ENCODE measurements around the gene MGME1.
"Not testable (repeated sequence)": the region's sequence is repeated elsewhere in the genome, so short reads cannot be mapped to it uniquely, and the experiment has no call there.

MGME1 gene

GRCh38 chr20:18020931-18021330, 52.1 kb downstream of the MGME1 start:
- DNase-seq (ENCODE audit: low read depth) = no peak
- TF ChIP-seq CTCF (IDR thresholded peaks at IDR 0.05; ENCODE audit: low read depth, low read length, missing control alignments) = no peak

GRCh38 chr20:18024606-18025127, 55.8 kb downstream of the MGME1 start:
- TF ChIP-seq CTCF (IDR thresholded peaks at IDR 0.05; ENCODE audit: low read depth, low read length, missing control alignments) = no peak
- no peak overlapping the region for H3K4me3 ChIP-seq (ENCODE audit: low read depth, low read length)
- no peak for DNase-seq (ENCODE audit: low read depth)

More at GRCh38 chr20:18020931-18021330, 52.1 kb downstream of the MGME1 start:
- H3K4me3 ChIP-seq (ENCODE audit: low read depth, low read length) = no peak overlapping the region

GRCh38 chr20:18027011-18027410, 58.2 kb downstream of the MGME1 start:
- H3K4me3 ChIP-seq (ENCODE audit: low read depth, low read length); DNase-seq (ENCODE audit: low read depth): not testable (repeated sequence)

GRCh38 chr20:18030020-18030419, 61.2 kb downstream of the MGME1 start:
- no peak overlapping the region for H3K4me3 ChIP-seq (ENCODE audit: low read depth, low read length)

GRCh38 chr20:18031050-18031449, 62.2 kb downstream of the MGME1 start:
- TF ChIP-seq CTCF (IDR thresholded peaks at IDR 0.05; ENCODE audit: low read depth, low read length, missing control alignments) = no peak
- no peak for DNase-seq (ENCODE audit: low read depth)
- H3K4me3 ChIP-seq (ENCODE audit: low read depth, low read length) = no peak overlapping the region

More at GRCh38 chr20:18030020-18030419, 61.2 kb downstream of the MGME1 start:
- no peak for DNase-seq (ENCODE audit: low read depth)
- TF ChIP-seq CTCF (IDR thresholded peaks at IDR 0.05; ENCODE audit: low read depth, low read length, missing control alignments) = no peak

GRCh38 chr20:18031888-18032509, 63.2 kb downstream of the MGME1 start:
- no peak for TF ChIP-seq CTCF (IDR thresholded peaks at IDR 0.05; ENCODE audit: low read depth, low read length, missing control alignments)
- no peak overlapping the region for H3K4me3 ChIP-seq (ENCODE audit: low read depth, low read length)
- no peak for DNase-seq (ENCODE audit: low read depth)

GRCh38 chr20:18032977-18033892, 64.4 kb downstream of the MGME1 start:
- no peak overlapping the region for H3K4me3 ChIP-seq (ENCODE audit: low read depth, low read length)
- no peak for TF ChIP-seq CTCF (IDR thresholded peaks at IDR 0.05; ENCODE audit: low read depth, low read length, missing control alignments)
- DNase-seq (ENCODE audit: low read depth) = no peak

All from GM12864 (cell line).